GM19455 (cell line): ENCODE data around the gene GNAL.
"Not testable (repeated sequence)": the region's sequence is repeated elsewhere in the genome, so short reads cannot be mapped to it uniquely, and the experiment has no call there.

Experiments
- ATAC-seq: cut with Tn5 transposase; IDR thresholded peaks from one replicate; pipeline ENCODE4 v1.9.1; 2021; ENCODE audit not compliant: unreplicated experiment

The GNAL gene

GRCh38 chr18:11842562-11842961 lies 153.5 kb downstream of the GNAL start:
- no peak for ATAC-seq

DNA sequence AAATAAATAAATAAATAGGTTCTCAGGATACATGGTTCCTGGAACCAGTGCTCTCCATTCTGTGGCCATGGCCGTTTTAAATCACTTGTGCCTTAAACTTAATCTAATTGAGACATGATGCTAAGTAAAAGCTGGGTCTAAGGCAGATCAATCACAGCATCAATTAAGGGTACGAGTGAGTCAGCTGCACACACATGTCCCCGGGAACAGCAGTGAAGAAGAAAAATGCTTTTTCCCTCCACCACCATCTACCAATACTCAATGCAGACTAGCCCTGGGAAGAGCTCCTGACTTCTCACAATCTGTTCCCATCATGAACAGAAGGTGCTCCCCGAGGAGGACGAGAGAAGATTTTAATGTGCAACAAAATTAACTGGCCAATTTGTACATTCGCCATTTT lies 155.4 kb downstream of the GNAL start:
- ATAC-seq, result no peak

DNA sequence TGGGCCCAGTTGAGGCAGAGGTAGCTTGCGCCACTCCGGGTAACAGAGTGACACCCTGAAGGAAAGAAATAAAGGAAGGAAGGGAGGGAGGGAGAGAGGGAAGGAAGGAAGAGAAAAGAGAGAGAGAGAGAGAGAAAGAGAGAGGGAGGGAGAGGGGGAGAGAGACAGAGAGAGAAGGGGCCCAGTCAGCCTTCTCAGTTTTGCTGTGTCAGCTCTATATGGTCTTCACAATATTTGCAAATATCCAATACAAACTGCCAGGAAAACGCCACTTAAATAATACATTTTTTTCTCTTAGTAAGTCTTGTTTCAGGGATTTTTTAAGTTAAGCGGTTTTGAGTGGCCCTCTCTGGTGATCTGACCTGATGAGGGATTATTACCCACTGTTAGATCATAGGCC lies 156.6 kb downstream of the GNAL start:
- no peak for ATAC-seq

- ATAC-seq, result no peak
These were observed 158.7 kb downstream of the GNAL start for GRCh38 chr18:11847811-11848210.

DNA sequence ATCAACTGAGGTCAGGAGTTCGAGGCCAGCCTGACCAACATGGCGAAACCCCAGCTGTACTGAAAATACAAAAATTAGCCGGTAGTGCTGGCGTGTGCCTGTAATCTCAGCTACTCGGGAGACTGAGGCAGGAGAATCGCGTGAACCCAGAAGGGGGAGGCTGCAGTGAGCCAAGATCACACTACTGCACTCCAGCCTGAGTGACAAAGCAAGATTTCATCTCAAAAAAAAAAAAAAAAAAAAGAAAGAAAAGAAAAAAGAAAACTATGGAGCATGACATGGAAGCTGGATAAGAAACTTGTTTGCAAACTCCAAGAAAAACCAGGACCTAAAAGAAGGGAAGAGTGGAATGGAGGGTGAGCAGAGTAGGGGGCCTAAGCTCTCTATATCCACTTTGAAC lies 160.2 kb downstream of the GNAL start:
- ATAC-seq, result no peak

DNA sequence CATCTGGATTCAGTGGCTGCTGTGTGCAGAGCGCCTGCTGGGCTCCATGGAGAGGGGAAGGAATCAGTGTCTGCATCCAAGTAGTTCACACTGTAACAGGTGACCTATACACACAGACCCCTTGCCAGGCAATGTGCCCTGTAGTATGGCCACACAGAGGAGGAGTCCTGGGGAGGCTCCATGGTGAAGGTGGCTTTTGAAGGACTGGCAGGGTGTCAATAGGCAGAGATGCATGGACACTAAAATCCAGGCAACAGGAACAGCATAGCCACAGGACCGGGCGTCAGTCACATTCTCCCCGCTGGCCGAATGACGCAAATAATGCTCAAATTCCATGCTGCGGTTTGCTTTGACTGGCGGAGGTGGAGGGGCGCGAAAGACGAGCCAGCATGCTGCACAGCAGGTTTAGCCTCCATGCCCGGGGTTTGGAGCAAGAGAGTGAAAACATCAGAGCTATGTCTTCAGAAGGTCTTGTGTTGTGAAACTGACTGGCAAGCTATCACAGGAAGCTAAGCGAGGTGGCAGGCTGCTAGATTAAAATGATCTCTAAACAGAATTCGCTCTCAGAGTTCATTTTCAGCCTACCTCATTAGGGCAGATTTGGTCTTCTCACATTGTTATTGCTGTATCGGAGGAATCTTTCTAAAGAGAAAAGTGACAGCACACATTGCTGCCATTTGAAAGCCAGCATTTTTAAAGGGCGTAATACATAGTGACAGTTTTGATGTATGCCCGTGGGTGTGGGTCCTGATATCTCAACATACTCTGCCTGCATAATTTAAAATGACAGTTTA lies 161.0 kb downstream of the GNAL start:
- ATAC-seq, result no peak

GRCh38 chr18:11850821-11851145 lies 161.7 kb downstream of the GNAL start:
- peak; percentile 36 for ATAC-seq

GRCh38 chr18:11851146-11851805 lies 162.2 kb downstream of the GNAL start, which contains the start of gene CHMP1B:
Gene CHMP1B (plus strand): TSS chr18:11851413. CDS start chr18:11851512, 99 bp downstream.
- ATAC-seq, result peak; percentile 98

GRCh38 chr18:11851806-11852337 lies 162.8 kb downstream of the GNAL start:
- ATAC-seq, result peak; percentile 8

DNA sequence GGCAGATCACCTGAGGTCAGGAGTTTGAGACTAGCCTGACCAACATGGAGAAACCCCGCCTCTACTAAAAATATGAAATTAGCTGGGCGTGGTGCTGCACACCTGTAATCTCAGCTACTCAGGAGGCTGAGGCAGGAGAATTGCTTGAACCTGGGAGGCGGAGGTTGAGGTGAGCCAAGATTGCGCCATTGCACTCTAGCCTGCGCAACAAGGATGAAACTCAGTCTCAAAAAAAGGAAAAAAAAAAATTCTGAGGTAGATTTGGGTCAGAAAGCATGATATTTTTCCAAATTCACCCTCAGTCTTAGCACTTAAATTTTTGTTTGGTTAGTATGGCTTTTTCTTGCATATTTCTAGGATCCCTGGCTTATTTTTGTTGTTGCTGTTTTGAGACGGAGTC lies 165.5 kb downstream of the GNAL start:
- not testable (repeated sequence) for ATAC-seq

- no peak for ATAC-seq
These were observed 168.3 kb downstream of the GNAL start for GRCh38 chr18:11857177-11857887.

DNA sequence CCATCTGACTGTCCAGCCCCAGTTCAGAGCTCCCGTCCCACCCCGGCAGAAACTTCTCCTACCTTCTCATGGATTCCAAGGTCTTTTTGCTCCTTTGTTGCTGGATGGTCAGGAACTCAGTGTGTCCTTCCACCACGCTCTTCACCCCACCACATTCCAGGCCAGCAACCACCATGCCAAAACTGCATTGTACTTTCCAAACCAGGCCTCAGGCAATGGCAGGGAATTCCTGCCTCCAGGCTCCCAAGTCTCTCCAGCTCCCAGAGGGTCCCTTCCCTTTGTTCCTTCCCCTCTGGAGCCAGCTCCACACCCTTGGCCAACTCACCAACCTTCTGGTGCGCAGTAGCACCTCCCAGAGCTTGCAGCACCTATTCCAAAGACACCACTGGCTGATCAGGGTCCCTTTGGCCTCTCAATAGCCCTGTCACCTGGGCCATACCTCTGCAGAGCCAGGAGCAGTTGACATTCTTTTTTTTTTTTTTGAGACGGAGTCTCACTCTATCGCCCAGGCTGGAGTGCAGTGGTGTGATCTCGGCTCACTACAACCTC lies 170.3 kb downstream of the GNAL start:
- ATAC-seq, result no peak

- no peak for ATAC-seq
These were observed 170.9 kb downstream of the GNAL start for GRCh38 chr18:11859903-11860407.

DNA sequence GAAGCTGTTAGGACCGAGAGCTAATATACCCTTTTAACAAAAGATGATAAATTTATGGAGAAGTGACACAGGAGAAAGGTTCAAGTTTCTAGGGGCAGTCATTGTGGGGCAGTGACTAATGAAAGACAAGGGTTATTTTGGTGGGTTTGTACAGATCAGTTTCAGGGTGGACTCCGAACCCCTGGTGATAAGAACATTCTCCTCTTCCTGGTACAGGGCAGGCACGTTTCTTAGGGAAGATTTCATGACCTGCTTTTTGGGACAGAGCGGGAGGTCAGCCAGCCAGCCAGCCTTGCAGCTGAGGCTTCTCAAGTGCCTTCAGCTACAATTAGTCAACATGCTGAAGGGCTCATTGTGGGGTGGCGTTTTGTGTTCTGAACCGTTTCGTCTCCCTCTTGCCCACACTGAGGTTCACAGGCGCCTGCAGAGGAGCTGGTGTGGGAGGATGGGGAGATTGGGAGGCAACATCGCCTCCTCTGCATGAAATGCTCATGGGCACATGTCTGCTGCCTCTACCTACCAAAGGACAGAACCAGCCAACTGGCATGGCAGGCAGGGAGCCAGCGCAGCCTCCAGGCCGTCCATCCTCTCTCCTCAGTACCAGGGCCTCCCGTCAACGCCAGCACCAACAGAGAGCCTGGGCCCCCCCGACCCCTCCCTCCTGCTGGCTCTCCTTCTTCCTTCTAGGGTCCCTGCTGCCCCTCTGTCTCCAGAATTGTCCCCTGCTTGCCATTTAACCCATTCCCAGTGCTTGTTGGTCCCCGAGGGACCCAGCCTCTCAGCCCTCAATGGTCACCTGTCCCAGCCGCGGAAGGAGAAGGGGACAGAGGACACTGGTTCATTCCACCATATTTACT lies 171.8 kb downstream of the GNAL start:
- ATAC-seq, result no peak

- no peak for ATAC-seq
These were observed 172.7 kb downstream of the GNAL start for GRCh38 chr18:11861583-11862288.

- no peak for ATAC-seq
These were observed 173.5 kb downstream of the GNAL start for GRCh38 chr18:11862468-11863137.

GRCh38 chr18:11864471-11864870 lies 175.4 kb downstream of the GNAL start:
- no peak for ATAC-seq

DNA sequence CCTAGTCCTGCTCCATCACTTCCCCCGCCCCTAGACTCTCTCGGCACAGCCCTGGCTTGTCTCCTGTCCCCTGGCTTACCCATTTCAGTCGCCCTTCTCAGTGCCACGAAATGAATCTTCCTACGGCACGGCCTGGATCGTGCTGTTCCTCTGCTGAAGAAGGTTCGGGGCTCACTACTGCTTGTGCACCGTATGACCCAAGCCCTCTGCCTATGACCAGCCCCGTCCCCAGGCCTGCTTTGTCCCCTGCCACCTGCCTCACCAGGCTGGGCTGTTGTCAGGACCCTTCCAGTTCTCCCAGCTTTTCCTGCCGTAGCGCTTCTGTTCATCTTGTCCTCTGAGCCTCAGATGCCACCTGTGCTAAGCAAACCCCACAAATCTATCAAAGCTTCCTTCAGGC lies 176.0 kb downstream of the GNAL start:
- ATAC-seq, result no peak

DNA sequence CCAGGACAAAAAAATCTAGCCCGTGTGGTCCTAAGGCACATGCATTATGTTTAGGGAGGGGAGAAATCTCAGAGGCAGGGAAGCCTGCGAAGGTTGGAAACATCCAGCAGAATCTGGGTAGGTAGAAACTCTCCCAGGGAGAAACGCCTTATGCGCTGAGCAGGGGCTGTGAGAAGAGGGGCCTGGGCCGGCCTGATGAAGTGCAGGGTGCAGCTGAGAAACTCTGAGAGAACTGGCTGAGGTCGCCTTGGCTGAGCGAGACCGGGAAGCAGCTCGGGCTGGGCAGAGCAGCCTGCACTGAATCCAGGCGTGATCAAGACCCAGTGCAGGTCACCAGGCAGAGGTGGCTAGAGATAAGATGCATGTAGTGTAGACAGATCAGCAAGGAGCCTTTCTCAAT lies 177.3 kb downstream of the GNAL start:
- ATAC-seq, result no peak
